Cortex of kidney (tissue), 1 donor: Measurements from ENCODE around the gene DERA.
"Not testable (repeated sequence)": the region's sequence is repeated elsewhere in the genome, so short reads cannot be mapped to it uniquely, and the experiment has no call there.

Experiments used
- DNase-seq: peaks from one replicate; lab custom pipeline; 2025; lab: John Stamatoyannopoulos, UW

Gene DERA

GRCh38 chr12:15904378-15904920, 6.7 kb upstream of the DERA start:
- no peak for DNase-seq

- no peak for DNase-seq
These were observed 666 bp upstream of the DERA start for GRCh38 chr12:15910468-15910863.

GRCh38 chr12:15911931-15912330, 799 bp downstream of the DERA start:
- DNase-seq: not testable (repeated sequence)

- DNase-seq: not testable (repeated sequence)
These were observed 3.0 kb downstream of the DERA start for GRCh38 chr12:15914131-15914530.

GRCh38 chr12:15918066-15918465, 6.9 kb downstream of the DERA start:
- no peak for DNase-seq

- DNase-seq: no peak
These were observed 8.3 kb downstream of the DERA start for GRCh38 chr12:15919418-15919817.

GRCh38 chr12:15924956-15925355, 13.8 kb downstream of the DERA start:
- DNase-seq: no peak

GRCh38 chr12:15928346-15928745, 17.2 kb downstream of the DERA start:
- DNase-seq: no peak

- no peak for DNase-seq
These were observed 17.9 kb downstream of the DERA start for GRCh38 chr12:15928870-15929571.

GRCh38 chr12:15931590-15932053, 20.5 kb downstream of the DERA start:
- DNase-seq: no peak

- no peak for DNase-seq
These were observed 21.2 kb downstream of the DERA start for GRCh38 chr12:15932327-15932726.

- no peak for DNase-seq
These were observed 21.8 kb downstream of the DERA start for GRCh38 chr12:15932971-15933370.

GRCh38 chr12:15933751-15934150, 22.6 kb downstream of the DERA start:
- DNase-seq: no peak

GRCh38 chr12:15936751-15937150, 25.6 kb downstream of the DERA start:
- no peak for DNase-seq

- no peak for DNase-seq
These were observed 26.8 kb downstream of the DERA start for GRCh38 chr12:15937902-15938301.

GRCh38 chr12:15939111-15939510, 28.0 kb downstream of the DERA start:
- DNase-seq: no peak

- no peak for DNase-seq
These were observed 31.3 kb downstream of the DERA start for GRCh38 chr12:15942475-15942874.

- DNase-seq: not testable (repeated sequence)
These were observed 32.4 kb downstream of the DERA start for GRCh38 chr12:15943519-15943918.

- not testable (repeated sequence) for DNase-seq
These were observed 37.3 kb downstream of the DERA start for GRCh38 chr12:15948461-15948860.

GRCh38 chr12:15955281-15955680, 44.1 kb downstream of the DERA start:
- no peak for DNase-seq

- no peak for DNase-seq
These were observed 44.9 kb downstream of the DERA start for GRCh38 chr12:15956010-15956409.

GRCh38 chr12:15956413-15957185, 45.5 kb downstream of the DERA start:
- no peak for DNase-seq

- DNase-seq: no peak
These were observed 51.6 kb downstream of the DERA start for GRCh38 chr12:15962760-15963159.
